ENCODE measurements around the gene SP4.

SP4 gene

GRCh38 chr7:21476429-21476828, 48.5 kb downstream of the SP4 start:
- ChIA-PET POLR2A (no interaction called here), CTCF (no interaction called here)
- no peak for DNase-seq (ENCODE audit: extremely low spot score)
- TF ChIP-seq CTCF (IDR thresholded peaks at IDR 0.05; ENCODE audit: control extremely low read depth, extremely low read depth, low read depth, missing control alignments) = no peak

GRCh38 chr7:21480693-21481403, 53.0 kb downstream of the SP4 start:
- ChIA-PET POLR2A (no interaction called here), CTCF (interaction anchor here (1.2 kb wide), 1 partner anchor 28 kb away, joined by 3 read pairs; no protein-coding TSS in a partner anchor)
- DNase-seq (ENCODE audit: extremely low spot score) = no peak
- TF ChIP-seq CTCF (IDR thresholded peaks at IDR 0.05; ENCODE audit: control extremely low read depth, extremely low read depth, low read depth, missing control alignments) = no peak

GRCh38 chr7:21486511-21486910, 58.6 kb downstream of the SP4 start:
- TF ChIP-seq CTCF (IDR thresholded peaks at IDR 0.05; ENCODE audit: control extremely low read depth, extremely low read depth, low read depth, missing control alignments) = no peak
- CTCF ChIA-PET = no interaction called here
- POLR2A ChIA-PET = no interaction called here

GRCh38 chr7:21495731-21496130, 67.8 kb downstream of the SP4 start:
- CTCF ChIA-PET = no interaction called here
- no peak for DNase-seq (ENCODE audit: extremely low spot score)
- POLR2A ChIA-PET = no interaction called here
- no peak for TF ChIP-seq CTCF (IDR thresholded peaks at IDR 0.05; ENCODE audit: control extremely low read depth, extremely low read depth, low read depth, missing control alignments)

More at GRCh38 chr7:21486511-21486910, 58.6 kb downstream of the SP4 start:
- DNase-seq (ENCODE audit: extremely low spot score) = no peak

GRCh38 chr7:21497072-21497471, 69.2 kb downstream of the SP4 start:
- TF ChIP-seq CTCF (IDR thresholded peaks at IDR 0.05; ENCODE audit: control extremely low read depth, extremely low read depth, low read depth, missing control alignments) = no peak
- DNase-seq (ENCODE audit: extremely low spot score) = no peak
- ChIA-PET POLR2A (no interaction called here), CTCF (interaction anchor here (1.6 to 1.8 kb wide), 2 partner anchors 15 to 175 kb away, joined by 3 read pairs; no protein-coding TSS in a partner anchor)

GRCh38 chr7:21500117-21500832, 72.4 kb downstream of the SP4 start:
- no peak for TF ChIP-seq CTCF (IDR thresholded peaks at IDR 0.05; ENCODE audit: control extremely low read depth, extremely low read depth, low read depth, missing control alignments)
- ChIA-PET CTCF (no interaction called here), POLR2A (no interaction called here)
- DNase-seq (ENCODE audit: extremely low spot score) = no peak

All from GM10248 (cell line).